ENCODE measurements around the gene ELOVL7. TPM values are rescaled to one million over a fixed set of nuclear protein-coding genes. Genes with fewer than 3 reads are reported as not detected.

Gene ELOVL7
- total and polyA plus RNA-seq, 2 of the 4 experiments (the other 2 are of a cell fraction) = 0.18 TPM; not detected in 1

- Histone ChIP-seq H3K9me3 (ENCODE audit: control insufficient read depth, insufficient read depth, low read length) (no peaks in the 10 kb centered on the region), H4K5ac (ENCODE audit: low read depth, low read length) (no peak overlapping the region), H3K18ac (ENCODE audit: low read depth, low read length) (no peak overlapping the region), H3K9ac (ENCODE audit: low read depth, low read length) (no peak overlapping the region), H2AFZ (replicated peaks; ENCODE audit: low read length, poor library complexity) (no peak overlapping the region), H3K36me3 (ENCODE audit: control insufficient read depth, insufficient read depth, low read length) (no peaks in the 10 kb centered on the region), H3K79me1 (ENCODE audit: low read depth in 1 of 2, low read length in 2 of 2) (no peaks in the 10 kb centered on the region), H3K56ac (ENCODE audit: extremely low read depth, insufficient read depth, low read length) (no peak overlapping the region), H3K9me1 (ENCODE audit: insufficient read depth, low read length) (no peaks in the 10 kb centered on the region), H3K4me3 (ENCODE audit: insufficient read depth, low read depth, low read length) (no peak overlapping the region), H2BK20ac (ENCODE audit: low read depth, low read length) (no peak overlapping the region), H3K27me3 (ENCODE audit: control insufficient read depth, insufficient read depth, low read length) (no peaks in the 10 kb centered on the region), H3K27ac (ENCODE audit: insufficient read depth, low read length) (no peak overlapping the region), H2BK120ac (ENCODE audit: low read depth, low read length) (no peak overlapping the region), H3K4me2 (ENCODE audit: low read depth, low read length) (no peak overlapping the region), H3K4ac (ENCODE audit: low read depth, low read length) (no peak overlapping the region), H4K20me1 (ENCODE audit: insufficient read depth, low read length) (no peaks in the 10 kb centered on the region), H2BK5ac (ENCODE audit: low read depth, low read length, poor library complexity, severe bottlenecking) (no peak overlapping the region), H3K4me1 (ENCODE audit: control insufficient read depth, insufficient read depth, low read length) (no peaks in the 10 kb centered on the region), H2AK5ac (ENCODE audit: low read depth, low read length) (no peak overlapping the region), H3K14ac (replicated peaks; ENCODE audit: low read depth, low read length) (no peak overlapping the region), H4K8ac (ENCODE audit: low read depth in 2 of 2, low read length in 2 of 2) (no peak overlapping the region), H2AK9ac (replicated peaks; ENCODE audit: low read depth, low read length, poor library complexity) (no peak overlapping the region), H3K23ac (ENCODE audit: low read depth, low read length) (no peak overlapping the region), H4K91ac (ENCODE audit: insufficient read depth, low read depth, low read length) (no peak overlapping the region), H2BK15ac (ENCODE audit: low read depth, low read length) (no peak overlapping the region)
- intact Hi-C loops (cut with micrococcal nuclease) (no loop called here), dilution Hi-C loops (cut with HindIII; ENCODE audit: low sequenced_read_pairs, unreplicated experiment) (no loop called here), in situ Hi-C loops (cut with MboI; ENCODE audit: low sequenced_read_pairs) (no loop called here)
- ChIA-PET POLR2A (ENCODE audit: unreplicated experiment) (no interaction called here), CTCF (no interaction called here)
- DNase-seq (no peak), ATAC-seq (ENCODE audit: low read depth) (no peak)
- WGBS, 2 experiments (ENCODE audit: extremely low coverage in 2 of 2, insufficient read length in 1 of 2) = no CpG with 5 or more reads among the region's 2 CpGs
- TF ChIP-seq RCOR1 (IDR thresholded peaks at IDR 0.05; ENCODE audit: insufficient replicate concordance, low read length) = no peak
- no peak for TF ChIP-seq MAZ (IDR thresholded peaks at IDR 0.05; ENCODE audit: borderline replicate concordance, low read depth, low read length)
- no peak for TF ChIP-seq ELK1 (IDR thresholded peaks at IDR 0.05; ENCODE audit: borderline replicate concordance, low read depth, low read length)
- TF ChIP-seq CEBPB (IDR thresholded peaks at IDR 0.05; ENCODE audit: low read depth, low read length) = no peak
- TF ChIP-seq POLR2A (IDR thresholded peaks at IDR 0.05; ENCODE audit: low read depth, low read length) = no peak
- no peak for TF ChIP-seq MAFK (IDR thresholded peaks at IDR 0.05; ENCODE audit: low read depth, low read length)
- no peak for TF ChIP-seq CHD1 (IDR thresholded peaks at IDR 0.05; ENCODE audit: low read depth, low read length)
- TF ChIP-seq BHLHE40 (IDR thresholded peaks at IDR 0.05; ENCODE audit: low read depth, low read length) = no peak
- no peak for TF ChIP-seq RFX5 (IDR thresholded peaks at IDR 0.05; ENCODE audit: low read depth, low read length)
- no peak for TF ChIP-seq USF2 (IDR thresholded peaks at IDR 0.05; ENCODE audit: low read depth, low read length)
- no peak for TF ChIP-seq SMC3 (IDR thresholded peaks at IDR 0.05; ENCODE audit: low read depth, low read length)
- no peak for TF ChIP-seq RAD21 (IDR thresholded peaks at IDR 0.05; ENCODE audit: low read length)
- TF ChIP-seq MXI1 (IDR thresholded peaks at IDR 0.05; ENCODE audit: borderline replicate concordance, low read depth, low read length) = no peak
- TF ChIP-seq FOS (IDR thresholded peaks at IDR 0.05; ENCODE audit: low read depth, low read length) = no peak
- TF ChIP-seq CTCF (conservative IDR thresholded peaks at IDR 0.05; ENCODE audit: low read depth, low read length) = no peak
- TF ChIP-seq NFE2L2 (IDR thresholded peaks at IDR 0.05; ENCODE audit: low read depth, low read length) = no peak
- BruUV-seq (replicated peaks) = no TSS peak
These were observed 64.6 kb downstream of the ELOVL7 start for GRCh38 chr5:60779466-60779865.

Data from IMR-90 (cell line).